GM12878 (cell line): ENCODE measurements around the gene SCYGR1. TPM values are rescaled to one million over a fixed set of nuclear protein-coding genes. Genes with fewer than 3 reads are reported as not detected.

Source experiments
- ATAC-seq: fragments of 200-7000 bp; cut with Tn5 transposase; 3 replicates; pipeline ENCODE4 v1.9.1; 2020; ENCODE audit warnings: mild to moderate bottlenecking, moderate library complexity
- BruUV-seq: library from RNA; stranded (reverse); fragments of 400-500 nt; replicated peaks from 2 replicates; lab custom pipeline; 2021; lab: Mats Ljungman, UMichigan
- CTCF ChIA-PET: fragments of 300-600 bp; sonication (Branson Sonifier 250); formaldehyde crosslinking; extraction: SDS; loops from one replicate; lab custom pipeline; 2021; ENCODE audit warnings: inconsistent platforms; lab: Yijun Ruan, JAX
- POLR2A ChIA-PET: fragments of 350-600 bp; formaldehyde crosslinking; extraction: SDS; loops from one replicate; lab custom pipeline; 2021; ENCODE audit warnings: inconsistent platforms; lab: Charles Lee
- RAD21 ChIA-PET: fragments of 300-600 bp; sonication (Branson Sonifier 250); formaldehyde crosslinking; loops from one replicate; lab custom pipeline; 2023; ENCODE audit warnings: antibody characterized with exemption; ENCODE audit not compliant: unreplicated experiment; lab: Charles Lee
- SMC1A ChIA-PET: fragments of 300-600 bp; sonication (Branson Sonifier 250); formaldehyde crosslinking; loops from one replicate; lab custom pipeline; 2023; ENCODE audit not compliant: unreplicated experiment, uncharacterized antibody; lab: Charles Lee
- DNase-seq: peaks from one replicate; pipeline ENCODE4 v3.0.0-alpha.2; 2011; ENCODE audit warnings: low read depth, low spot score
- FAIRE-seq: peaks from 3 replicates; lab custom pipeline; 2011; peaks lifted over from hg19 to GRCh38; lab: Jason Lieb, UNC
- H2AFZ ChIP-seq: 2 replicates; pipeline ENCODE4 v1.6.0; 2011; ENCODE audit warnings: low read depth, low read length, control low read depth; ENCODE audit not compliant: control insufficient read depth
- H3K27ac ChIP-seq: 2 replicates; pipeline ENCODE4 v1.5.1; 2011; ENCODE audit warnings: control low read depth; ENCODE audit not compliant: control insufficient read depth, insufficient read depth
- H3K27me3 ChIP-seq, 2 experiments: replicated peaks in 1 of 2; 2 replicates each; pipeline versions ENCODE4 v1.6.0 to v1.6.1; 2011; ENCODE audit warnings: low read length in 1 of 2; ENCODE audit not compliant: control insufficient read depth in 2 of 2, insufficient read depth in 2 of 2
- H3K36me3 ChIP-seq, 2 experiments: 2 replicates each; pipeline ENCODE4 v1.5.1; 2011; ENCODE audit warnings: low read length in 1 of 2; ENCODE audit not compliant: control insufficient read depth in 2 of 2, insufficient read depth in 2 of 2
- H3K4me1 ChIP-seq: 2 replicates; pipeline ENCODE4 v1.6.1; 2011; ENCODE audit warnings: mild to moderate bottlenecking, low read length, moderate library complexity, mixed read lengths; ENCODE audit not compliant: control insufficient read depth, insufficient read depth
- H3K4me2 ChIP-seq: 2 replicates; pipeline ENCODE4 v1.6.0; 2011; ENCODE audit warnings: control low read depth; ENCODE audit not compliant: control insufficient read depth, insufficient read depth
- H3K4me3 ChIP-seq: fragments of 200-600 bp; sonication (generic); 2 replicates; pipeline ENCODE4 v1.5.1; 2016
- H3K79me2 ChIP-seq: 2 replicates; pipeline ENCODE4 v1.6.0; 2011; ENCODE audit warnings: low read length; ENCODE audit not compliant: control insufficient read depth, insufficient read depth
- H3K9ac ChIP-seq: 2 replicates; pipeline ENCODE4 v1.8.0; 2011; ENCODE audit warnings: low read length, control low read depth, mixed read lengths; ENCODE audit not compliant: control insufficient read depth, insufficient read depth
- H3K9me3 ChIP-seq: replicated peaks from 3 replicates; pipeline ENCODE4 v1.5.1; 2011; ENCODE audit warnings: mild to moderate bottlenecking, low read length; ENCODE audit not compliant: control insufficient read depth, insufficient read depth
- H4K20me1 ChIP-seq: 2 replicates; pipeline ENCODE4 v1.6.0; 2011; ENCODE audit not compliant: control insufficient read depth, insufficient read depth
- ZZZ3 ChIP-seq: IDR thresholded peaks from 2 replicates; pipeline ENCODE4 v1.6.1; 2011; ENCODE audit warnings: low read depth; ENCODE audit not compliant: control insufficient read depth, insufficient read length
- WGBS: methylation state at CpG from one replicate; pipeline ENCODE4 v1.1.6; 2016; ENCODE audit warnings: low lambda C conversion rate; ENCODE audit not compliant: insufficient replicate concordance, insufficient coverage; ENCODE audit errors: missing lambda C conversion rate; 5-methylcytosine and 5-hydroxymethylcytosine counted together
- in situ Hi-C: fragments of 300-500 bp; cut with MboI; formaldehyde crosslinking; loops from 9 replicates; pipeline ENCODE4 v1.14.3; 2018; ENCODE audit warnings: mixed read lengths
- intact Hi-C: fragments of 100-400 bp; cut with micrococcal nuclease; formaldehyde crosslinking; loops from one replicate; pipeline ENCODE4 v1.14.2; 2022; ENCODE audit not compliant: unreplicated experiment
- polyA plus RNA-seq, 11 experiments: library from polyadenylated mRNA; depleted of rRNA in 4 of 11; unstranded in 6 of 11; stranded (reverse) in 5 of 11; fragments of >200 nt; fragmentation: Nextera tagmentation in 4 of 11; fragmentation: Illumina TruSeq in 1 of 11; extraction: Ambion mirVana in 4 of 11; extraction: Trizol in 1 of 11; gene quantifications; 1 replicate in 1 of 11; 2 replicates in 10 of 11; pipeline versions ENCODE4 v1.2.1 to v1.2.3, GENCODE V29; 2011 to 2016; ENCODE audit warnings: inconsistent platforms in 2 of 11, missing spikeins in 2 of 11, low read depth in 1 of 11
- total RNA-seq, 4 experiments: library from RNA; depleted of rRNA in 3 of 4; stranded (reverse); fragments of >200 nt in 3 of 4; fragmentation: Illumina TruSeq in 1 of 4; extraction: Trizol in 1 of 4; gene quantifications; 2 replicates each; pipeline versions ENCODE4 v1.2.1 to v1.2.3, GENCODE V29; 2013 to 2021
- TF ChIP-seq, protein P1 (sequence below): fragments of 450-650 bp; IDR thresholded peaks from 2 replicates; pipeline ENCODE4 v1.6.1; 2017; ENCODE audit warnings: mild to moderate bottlenecking, moderate library complexity

Gene SCYGR1
- total and polyA plus RNA-seq, 10 of the 15 experiments (the other 5 are each of a cell fraction or from before 2014, with no cell fraction given): not detected

GRCh38 chr2:227341553-227341952 lies 46.2 kb downstream of the SCYGR1 start:
- in situ Hi-C loops (no loop called here), intact Hi-C loops (no loop called here)
- ChIA-PET CTCF (interaction anchor here (1.4 kb wide), 1 partner anchor 14 kb away, joined by 3 read pairs; no protein-coding TSS in a partner anchor), POLR2A (no interaction called here), RAD21 (no interaction called here), SMC1A (interaction anchor here (0.9 kb wide), 1 partner anchor 15 kb away, joined by 4 read pairs; no protein-coding TSS in a partner anchor)
- Histone ChIP-seq H3K4me1 (no peaks in the 10 kb centered on the region), H3K79me2 (no peaks in the 10 kb centered on the region; the same call in 1 of the 2 replicates), H3K9ac (no peak overlapping the region), H3K27me3 (no peaks in the 10 kb centered on the region), H4K20me1 (no peaks in the 10 kb centered on the region), H3K4me3 (no peak overlapping the region), H3K9me3 (no peaks in the 10 kb centered on the region), H3K4me2 (no peak overlapping the region), H3K36me3 (peaks cover 0 to 8% of the 10 kb centered on the region in 2 experiments; a peak in 2 of 4 replicates), H3K27ac (no peak overlapping the region), H2AFZ (no peak overlapping the region)
- 98% methylated on average over 2 of the region's 2 CpGs for WGBS
- ATAC-seq (no peak), FAIRE-seq (no peak), DNase-seq (no peak)
- TF ChIP-seq ZZZ3: no peak
- TF ChIP-seq, protein P1, sequence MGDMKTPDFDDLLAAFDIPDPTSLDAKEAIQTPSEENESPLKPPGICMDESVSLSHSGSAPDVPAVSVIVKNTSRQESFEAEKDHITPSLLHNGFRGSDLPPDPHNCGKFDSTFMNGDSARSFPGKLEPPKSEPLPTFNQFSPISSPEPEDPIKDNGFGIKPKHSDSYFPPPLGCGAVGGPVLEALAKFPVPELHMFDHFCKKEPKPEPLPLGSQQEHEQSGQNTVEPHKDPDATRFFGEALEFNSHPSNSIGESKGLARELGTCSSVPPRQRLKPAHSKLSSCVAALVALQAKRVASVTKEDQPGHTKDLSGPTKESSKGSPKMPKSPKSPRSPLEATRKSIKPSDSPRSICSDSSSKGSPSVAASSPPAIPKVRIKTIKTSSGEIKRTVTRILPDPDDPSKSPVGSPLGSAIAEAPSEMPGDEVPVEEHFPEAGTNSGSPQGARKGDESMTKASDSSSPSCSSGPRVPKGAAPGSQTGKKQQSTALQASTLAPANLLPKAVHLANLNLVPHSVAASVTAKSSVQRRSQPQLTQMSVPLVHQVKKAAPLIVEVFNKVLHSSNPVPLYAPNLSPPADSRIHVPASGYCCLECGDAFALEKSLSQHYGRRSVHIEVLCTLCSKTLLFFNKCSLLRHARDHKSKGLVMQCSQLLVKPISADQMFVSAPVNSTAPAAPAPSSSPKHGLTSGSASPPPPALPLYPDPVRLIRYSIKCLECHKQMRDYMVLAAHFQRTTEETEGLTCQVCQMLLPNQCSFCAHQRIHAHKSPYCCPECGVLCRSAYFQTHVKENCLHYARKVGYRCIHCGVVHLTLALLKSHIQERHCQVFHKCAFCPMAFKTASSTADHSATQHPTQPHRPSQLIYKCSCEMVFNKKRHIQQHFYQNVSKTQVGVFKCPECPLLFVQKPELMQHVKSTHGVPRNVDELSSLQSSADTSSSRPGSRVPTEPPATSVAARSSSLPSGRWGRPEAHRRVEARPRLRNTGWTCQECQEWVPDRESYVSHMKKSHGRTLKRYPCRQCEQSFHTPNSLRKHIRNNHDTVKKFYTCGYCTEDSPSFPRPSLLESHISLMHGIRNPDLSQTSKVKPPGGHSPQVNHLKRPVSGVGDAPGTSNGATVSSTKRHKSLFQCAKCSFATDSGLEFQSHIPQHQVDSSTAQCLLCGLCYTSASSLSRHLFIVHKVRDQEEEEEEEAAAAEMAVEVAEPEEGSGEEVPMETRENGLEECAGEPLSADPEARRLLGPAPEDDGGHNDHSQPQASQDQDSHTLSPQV: no peak
- BruUV-seq: no TSS peak
